Lung (tissue), 12 donors: ENCODE measurements around the gene CYP19A1. TPM values are rescaled to one million over a fixed set of nuclear protein-coding genes. Genes with fewer than 3 reads are reported as not detected.

ENCODE experiments used
- ATAC-seq: fragments of 200-7000 bp; cut with Tn5 transposase; one replicate; pipeline ENCODE4 v1.9.1; 2020; ENCODE audit warnings: moderate number of reproducible peaks; ENCODE audit not compliant: insufficient read depth, low FRiP score
- DNase-seq, 3 donors: peaks; one replicate each; pipeline ENCODE4 v3.0.0-alpha.2; 2013 to 2017
- H3K27ac ChIP-seq, 2 donors: one replicate each; pipeline ENCODE4 v1.5.1; 2013; ENCODE audit warnings: mild to moderate bottlenecking in 2 of 2, moderate library complexity in 2 of 2, control low read depth in 1 of 2, inconsistent platforms in 1 of 2, low read depth in 1 of 2, low read length in 1 of 2
- H3K27me3 ChIP-seq, 3 donors: one replicate each; pipeline ENCODE4 v1.5.1; 2013; ENCODE audit warnings: low read length in 2 of 3; ENCODE audit not compliant: control insufficient read depth in 3 of 3, insufficient read depth in 3 of 3
- H3K36me3 ChIP-seq, 4 donors: one replicate each; pipeline ENCODE4 v1.5.1; 2013; ENCODE audit warnings: low read length in 4 of 4, mild to moderate bottlenecking in 1 of 4, moderate library complexity in 1 of 4; ENCODE audit not compliant: control insufficient read depth in 4 of 4, insufficient read depth in 4 of 4
- H3K4me1 ChIP-seq, 5 donors: one replicate each; pipeline ENCODE4 v1.5.1; 2013; ENCODE audit warnings: low read length in 5 of 5, mild to moderate bottlenecking in 2 of 5, moderate library complexity in 1 of 5; ENCODE audit not compliant: control insufficient read depth in 5 of 5, insufficient read depth in 5 of 5
- H3K4me3 ChIP-seq: one replicate; pipeline ENCODE4 v1.5.1; 2013; ENCODE audit warnings: mild to moderate bottlenecking, control low read depth, moderate library complexity
- H3K9ac ChIP-seq, 2 donors: one replicate each; pipeline ENCODE4 v1.5.1; 2013; ENCODE audit warnings: low read length in 2 of 2, control low read depth in 1 of 2; ENCODE audit not compliant: insufficient read depth in 1 of 2
- H3K9me3 ChIP-seq, 4 donors: one replicate each; pipeline ENCODE4 v1.5.1; 2013; ENCODE audit warnings: low read length in 3 of 4, mild to moderate bottlenecking in 1 of 4, moderate library complexity in 1 of 4; ENCODE audit not compliant: control insufficient read depth in 4 of 4, insufficient read depth in 3 of 4
- CTCF ChIP-seq: IDR thresholded peaks from 2 replicates; pipeline ENCODE4 v1.5.1; 2012; ENCODE audit warnings: mild to moderate bottlenecking; ENCODE audit errors: control extremely low read depth, extremely low read depth
- WGBS, 2 donors: extraction: QIAGEN DNeasy Blood & Tissue Kit; methylation state at CpG; one replicate each; pipeline ENCODE4 v1.1.7; 2013; 5-methylcytosine and 5-hydroxymethylcytosine counted together
- polyA plus RNA-seq, 2 donors: library from polyadenylated mRNA; stranded (reverse); fragments of 200-250 nt; gene quantifications; one replicate each; pipeline ENCODE4 v1.2.1, GENCODE V29; 2013
- total RNA-seq, 2 donors: library from RNA; depleted of rRNA in 1 of 2; stranded (reverse); fragments of >200 nt in 1 of 2; gene quantifications; one replicate each; pipeline ENCODE4 v1.2.1, GENCODE V29; 2014 to 2021
- donor health status: control.
- donor health status: control.
- donor health status: Bipolar disorder and iron deficiency.
- donor health status: healthy.
- donor health status: DM: yes; HTN: yes; CAD: no.

Gene CYP19A1
- total and polyA plus RNA-seq, 4 donors = 0.37 to 9.6 (median 2.4) TPM

DNA sequence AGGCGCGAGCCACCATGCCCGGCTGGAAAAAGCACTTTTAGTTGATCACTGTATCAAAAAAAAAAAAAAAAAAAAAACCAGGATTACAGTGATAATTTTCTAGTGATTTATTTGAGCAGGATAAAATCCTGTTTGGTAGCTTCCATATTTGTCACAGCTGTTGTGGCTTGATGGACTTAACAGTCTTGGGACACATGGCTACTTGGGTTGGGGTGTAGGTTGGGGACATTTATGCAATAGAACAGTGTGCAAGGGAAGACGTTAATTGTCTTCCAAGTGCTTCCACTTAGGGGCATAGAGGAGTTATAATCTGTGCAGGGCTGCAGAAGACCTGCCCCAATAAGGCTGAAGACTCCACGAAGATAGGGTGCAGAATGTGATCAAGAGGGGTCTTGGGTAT lies 136.8 kb downstream of the CYP19A1 start:
- no peak for TF ChIP-seq CTCF
- H3K36me3 ChIP-seq = no peaks in the 10 kb centered on the region
- H3K9me3 ChIP-seq = peaks cover 0 to 2% (median 0%) of the 10 kb centered on the region in 4 donors
- DNase-seq (no peak), ATAC-seq (no peak)
- H3K27ac ChIP-seq = no peak overlapping the region
- H3K9ac ChIP-seq = no peak overlapping the region
- WGBS, 2 donors = 87 to 91% methylated on average over 5 of the region's 5 CpGs
- H3K4me1 ChIP-seq = no peaks in the 10 kb centered on the region
- H3K27me3 ChIP-seq = peaks cover 0 to 4% (median 0%) of the 10 kb centered on the region in 3 donors
- H3K4me3 ChIP-seq = no peak overlapping the region

DNA sequence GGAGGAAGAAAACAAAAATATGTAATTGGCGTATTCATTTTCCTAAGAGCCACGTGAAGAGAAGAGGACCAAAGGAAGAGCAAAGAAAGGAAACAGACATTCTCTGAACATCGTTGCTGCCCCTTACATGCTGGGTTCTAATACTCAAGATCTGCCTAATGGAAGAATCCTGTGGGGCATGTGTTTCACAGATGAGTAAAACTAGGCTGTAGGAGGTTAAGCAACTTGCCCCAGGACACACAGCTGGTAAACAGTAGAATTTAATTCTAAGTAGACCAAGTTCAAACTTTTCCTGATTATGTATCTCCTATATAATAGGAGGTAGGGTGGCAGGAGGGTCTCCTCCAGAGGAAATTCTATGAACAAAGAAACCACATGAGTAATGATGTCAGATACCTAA lies 137.6 kb downstream of the CYP19A1 start:
- 56 to 92% methylated on average over 3 of the region's 3 CpGs for WGBS, 2 donors
- Histone ChIP-seq H3K4me3 (no peak overlapping the region), H3K27me3 (peaks cover 0 to 4% (median 0%) of the 10 kb centered on the region in 3 donors), H3K9me3 (peaks cover 0 to 2% (median 0%) of the 10 kb centered on the region in 4 donors), H3K27ac (no peak overlapping the region), H3K9ac (no peak overlapping the region), H3K36me3 (no peaks in the 10 kb centered on the region), H3K4me1 (no peaks in the 10 kb centered on the region)
- ATAC-seq (no peak), DNase-seq (no peak)
- no peak for TF ChIP-seq CTCF

- 83 to 92% methylated on average over 6 of the region's 6 CpGs for WGBS, 2 donors
- Histone ChIP-seq H3K4me3 (no peak overlapping the region), H3K9ac (no peak overlapping the region), H3K4me1 (no peaks in the 10 kb centered on the region), H3K9me3 (no peaks in the 10 kb centered on the region), H3K27me3 (peaks cover 0 to 4% (median 0%) of the 10 kb centered on the region in 3 donors), H3K36me3 (no peaks in the 10 kb centered on the region), H3K27ac (no peak overlapping the region)
- ATAC-seq = no peak
- no peak for DNase-seq
- TF ChIP-seq CTCF = no peak
These were observed 138.9 kb downstream of the CYP19A1 start for GRCh38 chr15:51199541-51199940.

- TF ChIP-seq CTCF = no peak
- Histone ChIP-seq H3K36me3 (no peaks in the 10 kb centered on the region), H3K4me1 (no peaks in the 10 kb centered on the region), H3K4me3 (no peak overlapping the region), H3K9ac (no peak overlapping the region), H3K27me3 (peaks cover 0 to 9% (median 0%) of the 10 kb centered on the region in 3 donors), H3K27ac (no peak overlapping the region), H3K9me3 (no peaks in the 10 kb centered on the region)
- DNase-seq = no peak
- 62 to 64% methylated on average over 6 of the region's 6 CpGs for WGBS, 2 donors
- no peak for ATAC-seq
These were observed 139.6 kb downstream of the CYP19A1 start for GRCh38 chr15:51198701-51199232.
